IMR-90 (cell line): ENCODE measurements around the gene MIER1. TPM values are rescaled to one million over a fixed set of nuclear protein-coding genes. Genes with fewer than 3 reads are reported as not detected.
A peak's percentile ranks its signal among the peaks of the same experiment; 100 is the strongest.

Source experiments
- ATAC-seq: fragments of 200-7000 bp; cut with Tn5 transposase; 2 replicates; pipeline ENCODE4 v1.9.1; 2020; ENCODE audit warnings: low read depth, mild to moderate bottlenecking, moderate library complexity
- BruUV-seq: library from RNA; stranded (reverse); fragments of 400-500 nt; replicated peaks from 2 replicates; lab custom pipeline; 2021; lab: Mats Ljungman, UMichigan
- CTCF ChIA-PET: fragments of 300-600 bp; formaldehyde crosslinking; extraction: SDS; loops from one replicate; lab custom pipeline; 2021; ENCODE audit warnings: antibody characterized with exemption; lab: Yijun Ruan, JAX
- POLR2A ChIA-PET: fragments of 300-600 bp; sonication (Branson Sonifier 250); formaldehyde crosslinking; loops from one replicate; lab custom pipeline; 2022; ENCODE audit warnings: antibody characterized with exemption; ENCODE audit not compliant: unreplicated experiment; lab: Charles Lee
- DNase-seq: peaks from one replicate; pipeline ENCODE4 v3.0.0; 2013
- H2AFZ ChIP-seq: replicated peaks from 2 replicates; pipeline ENCODE3; 2013; ENCODE audit warnings: low read length, mild to moderate bottlenecking; ENCODE audit not compliant: poor library complexity
- H2AK5ac ChIP-seq: 2 replicates; pipeline ENCODE4 v1.6.1; 2013; ENCODE audit warnings: low read depth, low read length, inconsistent platforms
- H2AK9ac ChIP-seq: replicated peaks from 2 replicates; pipeline ENCODE3; 2013; ENCODE audit warnings: mild to moderate bottlenecking, low read depth, low read length, moderate library complexity; ENCODE audit not compliant: poor library complexity
- H2BK120ac ChIP-seq: 2 replicates; pipeline ENCODE4 v1.6.1; 2013; ENCODE audit warnings: low read depth, low read length, inconsistent platforms
- H2BK15ac ChIP-seq: 3 replicates; pipeline ENCODE4 v1.6.1; 2013; ENCODE audit warnings: low read depth, low read length, inconsistent platforms
- H2BK20ac ChIP-seq: 2 replicates; pipeline ENCODE4 v1.6.1; 2013; ENCODE audit warnings: low read depth, mild to moderate bottlenecking, inconsistent platforms, low read length, moderate library complexity
- H2BK5ac ChIP-seq: 2 replicates; pipeline ENCODE4 v1.6.1; 2013; ENCODE audit warnings: mild to moderate bottlenecking, low read depth, low read length, inconsistent platforms; ENCODE audit not compliant: poor library complexity, severe bottlenecking
- H3K14ac ChIP-seq: replicated peaks from 2 replicates; pipeline ENCODE4 v1.6.1; 2013; ENCODE audit warnings: low read depth, low read length, inconsistent platforms
- H3K18ac ChIP-seq: 2 replicates; pipeline ENCODE4 v1.6.1; 2013; ENCODE audit warnings: low read depth, low read length, control low read depth
- H3K23ac ChIP-seq: 2 replicates; pipeline ENCODE4 v1.6.1; 2013; ENCODE audit warnings: low read depth, low read length, inconsistent platforms
- H3K27ac ChIP-seq: 2 replicates; pipeline ENCODE4 v1.5.1; 2013; ENCODE audit warnings: mild to moderate bottlenecking, control low read depth, low read length; ENCODE audit not compliant: insufficient read depth
- H3K27me3 ChIP-seq: 2 replicates; pipeline ENCODE4 v1.6.1; 2013; ENCODE audit warnings: low read length; ENCODE audit not compliant: control insufficient read depth, insufficient read depth
- H3K36me3 ChIP-seq: 2 replicates; pipeline ENCODE4 v1.6.1; 2013; ENCODE audit warnings: low read length, mixed read lengths; ENCODE audit not compliant: control insufficient read depth, insufficient read depth
- H3K4ac ChIP-seq: 2 replicates; pipeline ENCODE4 v1.6.1; 2013; ENCODE audit warnings: low read depth, low read length, inconsistent platforms
- H3K4me1 ChIP-seq: 2 replicates; pipeline ENCODE4 v1.6.1; 2013; ENCODE audit warnings: low read length, mixed read lengths; ENCODE audit not compliant: control insufficient read depth, insufficient read depth
- H3K4me2 ChIP-seq: 2 replicates; pipeline ENCODE4 v1.6.1; 2013; ENCODE audit warnings: low read depth, mild to moderate bottlenecking, control low read depth, low read length, moderate library complexity
- H3K4me3 ChIP-seq: 2 replicates; pipeline ENCODE4 v1.5.1; 2013; ENCODE audit warnings: low read depth, mild to moderate bottlenecking, control low read depth, low read length, moderate library complexity; ENCODE audit not compliant: insufficient read depth
- H3K56ac ChIP-seq: 2 replicates; pipeline ENCODE4 v1.6.1; 2013; ENCODE audit warnings: low read length, inconsistent platforms; ENCODE audit not compliant: insufficient read depth; ENCODE audit errors: extremely low read depth
- H3K79me1 ChIP-seq, 2 experiments: 2 replicates each; pipeline ENCODE4 v1.6.1; 2013; ENCODE audit warnings: low read length in 2 of 2, inconsistent platforms in 1 of 2, low read depth in 1 of 2
- H3K9ac ChIP-seq: 2 replicates; pipeline ENCODE4 v1.6.1; 2013; ENCODE audit warnings: low read depth, low read length, control low read depth
- H3K9me1 ChIP-seq: 2 replicates; pipeline ENCODE4 v1.6.1; 2013; ENCODE audit warnings: low read length, inconsistent platforms; ENCODE audit not compliant: insufficient read depth
- H3K9me3 ChIP-seq: 2 replicates; pipeline ENCODE4 v1.6.1; 2013; ENCODE audit warnings: low read length; ENCODE audit not compliant: control insufficient read depth, insufficient read depth
- H4K20me1 ChIP-seq: 2 replicates; pipeline ENCODE4 v1.6.1; 2013; ENCODE audit warnings: low read length, inconsistent platforms; ENCODE audit not compliant: insufficient read depth
- H4K5ac ChIP-seq: 2 replicates; pipeline ENCODE4 v1.6.1; 2013; ENCODE audit warnings: mild to moderate bottlenecking, low read depth, low read length, control low read depth
- H4K8ac ChIP-seq, 2 experiments: 2 replicates each; pipeline ENCODE4 v1.6.1; 2013; ENCODE audit warnings: low read depth in 2 of 2, low read length in 2 of 2, control low read depth in 1 of 2, inconsistent platforms in 1 of 2
- H4K91ac ChIP-seq: 2 replicates; pipeline ENCODE4 v1.6.1; 2013; ENCODE audit warnings: low read depth, low read length, inconsistent platforms; ENCODE audit not compliant: insufficient read depth
- BHLHE40 ChIP-seq: fragments of 150-350 bp; IDR thresholded peaks from 2 replicates; pipeline ENCODE4 v1.6.1; 2016; ENCODE audit warnings: mild to moderate bottlenecking, low read depth, low read length
- CEBPB ChIP-seq: IDR thresholded peaks from 2 replicates; pipeline ENCODE4 v1.6.1; 2012; ENCODE audit warnings: low read depth, low read length, improper control_type of control experiment
- CHD1 ChIP-seq: IDR thresholded peaks from 2 replicates; pipeline ENCODE4 v1.6.1; 2012; ENCODE audit warnings: low read depth, low read length, improper control_type of control experiment
- FOS ChIP-seq: fragments of 150-350 bp; IDR thresholded peaks from 2 replicates; pipeline ENCODE4 v1.6.1; 2016; ENCODE audit warnings: low read depth, low read length
- MAFK ChIP-seq: IDR thresholded peaks from 2 replicates; pipeline ENCODE4 v1.6.1; 2012; ENCODE audit warnings: low read depth, low read length, improper control_type of control experiment
- MAZ ChIP-seq: IDR thresholded peaks from 2 replicates; pipeline ENCODE4 v1.6.1; 2012; ENCODE audit warnings: low read depth, mild to moderate bottlenecking, low read length, improper control_type of control experiment, moderate library complexity, borderline replicate concordance
- MXI1 ChIP-seq: IDR thresholded peaks from 2 replicates; pipeline ENCODE4 v1.6.1; 2012; ENCODE audit warnings: low read depth, mild to moderate bottlenecking, low read length, moderate library complexity, borderline replicate concordance
- NFE2L2 ChIP-seq: fragments of 150-350 bp; IDR thresholded peaks from 2 replicates; pipeline ENCODE4 v1.6.1; 2016; ENCODE audit warnings: low read depth, mild to moderate bottlenecking, low read length
- POLR2A ChIP-seq: IDR thresholded peaks from 2 replicates; pipeline ENCODE4 v1.6.1; 2012; ENCODE audit warnings: mild to moderate bottlenecking, low read depth, low read length
- RAD21 ChIP-seq: IDR thresholded peaks from 2 replicates; pipeline ENCODE4 v1.6.1; 2012; ENCODE audit warnings: low read length, improper control_type of control experiment
- RCOR1 ChIP-seq: IDR thresholded peaks from 2 replicates; pipeline ENCODE4 v1.6.1; 2012; ENCODE audit warnings: mild to moderate bottlenecking, low read length, improper control_type of control experiment; ENCODE audit not compliant: insufficient replicate concordance
- RFX5 ChIP-seq: IDR thresholded peaks from 2 replicates; pipeline ENCODE4 v1.8.0; 2012; ENCODE audit warnings: low read depth, mild to moderate bottlenecking, low read length, moderate library complexity
- SMC3 ChIP-seq: fragments of 150-350 bp; IDR thresholded peaks from 2 replicates; pipeline ENCODE4 v1.6.1; 2016; ENCODE audit warnings: low read depth, mild to moderate bottlenecking, antibody characterized with exemption, low read length, moderate library complexity
- USF2 ChIP-seq: fragments of 150-350 bp; IDR thresholded peaks from 2 replicates; pipeline ENCODE4 v1.6.1; 2017; ENCODE audit warnings: mild to moderate bottlenecking, antibody characterized with exemption, low read length, low read depth
- WGBS, 2 experiments: methylation state at CpG; one replicate each; pipeline versions ENCODE4 v1.1.5 to v1.1.7; 2013; ENCODE audit warnings: missing lambda C conversion rate in 2 of 2; ENCODE audit not compliant: insufficient read length in 1 of 2; ENCODE audit errors: extremely low coverage in 2 of 2; 5-methylcytosine and 5-hydroxymethylcytosine counted together
- dilution Hi-C: fragments of 300-500 bp; cut with HindIII; formaldehyde crosslinking; loops from one replicate; pipeline ENCODE4 v1.14.3; 2018; ENCODE audit warnings: low sequenced_read_pairs; ENCODE audit not compliant: unreplicated experiment
- in situ Hi-C: fragments of 300-500 bp; cut with MboI; formaldehyde crosslinking; loops from 3 replicates; pipeline ENCODE4 v1.14.3; 2019; ENCODE audit warnings: low sequenced_read_pairs, inconsistent platforms, mixed read lengths
- intact Hi-C: fragments of 100-400 bp; cut with micrococcal nuclease; formaldehyde crosslinking; loops from 2 replicates; pipeline ENCODE4 v1.10.0; 2022
- polyA plus RNA-seq, 3 experiments: library from polyadenylated mRNA; depleted of rRNA; stranded (reverse); fragments of >200 nt; gene quantifications; 2 replicates each; pipeline ENCODE4 v1.2.3, GENCODE V29; 2012; ENCODE audit warnings: low replicate concordance in 1 of 3
- total RNA-seq: library from RNA; depleted of rRNA; stranded (reverse); fragments of >200 nt; gene quantifications from 2 replicates; pipeline ENCODE4 v1.2.3, GENCODE V29; 2012
- TF ChIP-seq, protein P1 (sequence below): fragments of 150-350 bp; IDR thresholded peaks from 2 replicates; pipeline ENCODE4 v1.6.1; 2016; ENCODE audit warnings: low read depth, mild to moderate bottlenecking, low read length, moderate library complexity, borderline replicate concordance
- TF ChIP-seq, protein P2 (sequence below): conservative IDR thresholded peaks from 2 replicates; pipeline ENCODE4 v1.5.1; 2012; ENCODE audit warnings: mild to moderate bottlenecking, low read depth, low read length, improper control_type of control experiment

MIER1 gene
- total and polyA plus RNA-seq, 2 of the 4 experiments (the other 2 are of a cell fraction), result 5.0 to 11.5 TPM

GRCh38 chr1:67013573-67013972 is 88.8 kb downstream of the MIER1 start:
- no TSS peak for BruUV-seq
- Histone ChIP-seq H3K14ac (no peak overlapping the region), H3K27me3 (no peaks in the 10 kb centered on the region), H3K9ac (no peak overlapping the region), H2AK9ac (no peak overlapping the region), H3K56ac (no peak overlapping the region), H3K4me1 (peaks cover 3% of the 10 kb centered on the region), H4K20me1 (no peaks in the 10 kb centered on the region), H3K9me3 (0 out of 2 replicates have a peak, but pooled peaks cover 2% of the 10 kb centered on the region), H2BK20ac (0 out of 2 replicates have a peak overlapping the region, but pooled peaks have one; percentile 3), H2BK15ac (no peak overlapping the region), H2AK5ac (no peak overlapping the region), H4K8ac (no peak overlapping the region), H2AFZ (no peak overlapping the region), H4K91ac (no peak overlapping the region), H3K9me1 (peaks cover under 1% of the 10 kb centered on the region; the same call in 1 of the 2 replicates), H3K4me2 (no peak overlapping the region), H2BK120ac (no peak overlapping the region), H4K5ac (no peak overlapping the region), H3K4me3 (no peak overlapping the region), H3K36me3 (peaks cover 14% of the 10 kb centered on the region), H3K18ac (no peak overlapping the region), H3K79me1 (peaks cover 16% of the 10 kb centered on the region in 2 experiments), H3K23ac (no peak overlapping the region), H3K27ac (no peak overlapping the region), H3K4ac (no peak overlapping the region), H2BK5ac (no peak overlapping the region)
- TF ChIP-seq MAZ (no peak), SMC3 (no peak), MAFK (no peak), MXI1 (no peak), CEBPB (peak; percentile 22; the same call in 1 of the 2 replicates), CHD1 (no peak), RFX5 (no peak), RCOR1 (no peak), RAD21 (no peak), BHLHE40 (peak; percentile 55; the same call in 1 of the 2 replicates), USF2 (no peak), POLR2A (no peak), NFE2L2 (no peak), FOS (peak; percentile 95)
- TF ChIP-seq, protein P1, sequence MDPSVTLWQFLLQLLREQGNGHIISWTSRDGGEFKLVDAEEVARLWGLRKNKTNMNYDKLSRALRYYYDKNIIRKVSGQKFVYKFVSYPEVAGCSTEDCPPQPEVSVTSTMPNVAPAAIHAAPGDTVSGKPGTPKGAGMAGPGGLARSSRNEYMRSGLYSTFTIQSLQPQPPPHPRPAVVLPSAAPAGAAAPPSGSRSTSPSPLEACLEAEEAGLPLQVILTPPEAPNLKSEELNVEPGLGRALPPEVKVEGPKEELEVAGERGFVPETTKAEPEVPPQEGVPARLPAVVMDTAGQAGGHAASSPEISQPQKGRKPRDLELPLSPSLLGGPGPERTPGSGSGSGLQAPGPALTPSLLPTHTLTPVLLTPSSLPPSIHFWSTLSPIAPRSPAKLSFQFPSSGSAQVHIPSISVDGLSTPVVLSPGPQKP, result no peak
- TF ChIP-seq, protein P2, sequence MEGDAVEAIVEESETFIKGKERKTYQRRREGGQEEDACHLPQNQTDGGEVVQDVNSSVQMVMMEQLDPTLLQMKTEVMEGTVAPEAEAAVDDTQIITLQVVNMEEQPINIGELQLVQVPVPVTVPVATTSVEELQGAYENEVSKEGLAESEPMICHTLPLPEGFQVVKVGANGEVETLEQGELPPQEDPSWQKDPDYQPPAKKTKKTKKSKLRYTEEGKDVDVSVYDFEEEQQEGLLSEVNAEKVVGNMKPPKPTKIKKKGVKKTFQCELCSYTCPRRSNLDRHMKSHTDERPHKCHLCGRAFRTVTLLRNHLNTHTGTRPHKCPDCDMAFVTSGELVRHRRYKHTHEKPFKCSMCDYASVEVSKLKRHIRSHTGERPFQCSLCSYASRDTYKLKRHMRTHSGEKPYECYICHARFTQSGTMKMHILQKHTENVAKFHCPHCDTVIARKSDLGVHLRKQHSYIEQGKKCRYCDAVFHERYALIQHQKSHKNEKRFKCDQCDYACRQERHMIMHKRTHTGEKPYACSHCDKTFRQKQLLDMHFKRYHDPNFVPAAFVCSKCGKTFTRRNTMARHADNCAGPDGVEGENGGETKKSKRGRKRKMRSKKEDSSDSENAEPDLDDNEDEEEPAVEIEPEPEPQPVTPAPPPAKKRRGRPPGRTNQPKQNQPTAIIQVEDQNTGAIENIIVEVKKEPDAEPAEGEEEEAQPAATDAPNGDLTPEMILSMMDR, result no peak
- CTCF ChIA-PET, result interaction anchor here (1.0 kb wide), 1 partner anchor 135 kb away, joined by 6 read pairs; no protein-coding TSS in a partner anchor
- POLR2A ChIA-PET, result no interaction called here
- in situ Hi-C loops (no loop called here), dilution Hi-C loops (no loop called here), intact Hi-C loops (no loop called here)
- DNase-seq, result peak; percentile 93
- ATAC-seq, result peak; percentile 88
- WGBS, 2 experiments, result no CpG with 5 or more reads among the region's 2 CpGs
